ENCODE measurements around the gene NR6A1. TPM values are rescaled to one million over a fixed set of nuclear protein-coding genes. Genes with fewer than 3 reads are reported as not detected.

Gene NR6A1
- total and polyA plus RNA-seq, 4 experiments from 2014 or later: 0.06 TPM; not detected in 3

GRCh38 chr9:124518116-124518515 is 253.0 kb downstream of the NR6A1 start:
- DNase-seq: no peak
- Histone ChIP-seq H3K4me3 (ENCODE audit: low read length in 2 of 2) (no peak overlapping the region), H3K27me3 (ENCODE audit: insufficient read depth, low read length) (no peaks in the 10 kb centered on the region), H3K9me3 (ENCODE audit: control insufficient read depth in 1 of 2, low read length in 2 of 2) (no peaks in the 10 kb centered on the region), H3K4me1 (ENCODE audit: insufficient read depth, low read length) (no peaks in the 10 kb centered on the region), H3K36me3 (ENCODE audit: insufficient read depth, low read length) (no peaks in the 10 kb centered on the region), H3K27ac (ENCODE audit: low read depth, low read length) (no peak overlapping the region)
- no peak overlapping the region for H3K4me3 Mint-ChIP-seq
- ChIA-PET POLR2A (ENCODE audit: partially characterized antibody) (no interaction called here), CTCF (ENCODE audit: partially characterized antibody) (no interaction called here)
- H3K9me3 Mint-ChIP-seq: no peaks in the 10 kb centered on the region
- no peaks in the 10 kb centered on the region for H3K36me3 Mint-ChIP-seq
- H3K27me3 Mint-ChIP-seq: peaks cover 11 to 16% of the 10 kb centered on the region in 2 donors
- intact Hi-C loops (cut with micrococcal nuclease): no loop called here
- no peak overlapping the region for H3K27ac Mint-ChIP-seq
- no peaks in the 10 kb centered on the region for H3K4me1 Mint-ChIP-seq

- Mint-ChIP-seq H3K27me3 (peaks cover 12 to 18% of the 10 kb centered on the region in 2 donors), H3K9me3 (no peaks in the 10 kb centered on the region), H3K4me1 (no peaks in the 10 kb centered on the region), H3K36me3 (no peaks in the 10 kb centered on the region), H3K4me3 (no peak overlapping the region), H3K27ac (no peak overlapping the region)
- Histone ChIP-seq H3K36me3 (ENCODE audit: insufficient read depth, low read length) (no peaks in the 10 kb centered on the region), H3K9me3 (ENCODE audit: control insufficient read depth in 1 of 2, low read length in 2 of 2) (no peaks in the 10 kb centered on the region), H3K27ac (ENCODE audit: low read depth, low read length) (no peak overlapping the region), H3K27me3 (ENCODE audit: insufficient read depth, low read length) (no peaks in the 10 kb centered on the region), H3K4me1 (ENCODE audit: insufficient read depth, low read length) (no peaks in the 10 kb centered on the region), H3K4me3 (ENCODE audit: low read length in 2 of 2) (no peak overlapping the region)
- no peak for DNase-seq
- intact Hi-C loops (cut with micrococcal nuclease): no loop called here
- CTCF ChIA-PET (ENCODE audit: partially characterized antibody): no interaction called here
- POLR2A ChIA-PET (ENCODE audit: partially characterized antibody): no interaction called here
Observed at GRCh38 chr9:124517600-124517999, 253.5 kb downstream of the NR6A1 start.

GRCh38 chr9:124514874-124515273 is 256.2 kb downstream of the NR6A1 start:
- H3K27ac ChIP-seq (ENCODE audit: low read depth, low read length): no peak overlapping the region
- DNase-seq: no peak
- intact Hi-C loops (cut with micrococcal nuclease): no loop called here
- no peaks in the 10 kb centered on the region for H3K4me1 ChIP-seq (ENCODE audit: insufficient read depth, low read length)
- H3K36me3 Mint-ChIP-seq: no peaks in the 10 kb centered on the region
- H3K9me3 ChIP-seq (ENCODE audit: control insufficient read depth in 1 of 2, low read length in 2 of 2): no peaks in the 10 kb centered on the region
- no peaks in the 10 kb centered on the region for H3K9me3 Mint-ChIP-seq
- ChIA-PET CTCF (ENCODE audit: partially characterized antibody) (interaction anchor here (1.2 kb wide), 1 partner anchor 18 kb away, joined by 3 read pairs; no protein-coding TSS in a partner anchor), POLR2A (ENCODE audit: partially characterized antibody) (no interaction called here)
- H3K27me3 Mint-ChIP-seq: peaks cover 7 to 15% of the 10 kb centered on the region in 2 donors
- no peak overlapping the region for H3K4me3 Mint-ChIP-seq
- H3K4me3 ChIP-seq (ENCODE audit: low read length in 2 of 2): no peak overlapping the region
- peaks cover 0 to 2% (median 0%) of the 10 kb centered on the region in 4 donors for H3K4me1 Mint-ChIP-seq
- no peaks in the 10 kb centered on the region for H3K27me3 ChIP-seq (ENCODE audit: insufficient read depth, low read length)
- H3K36me3 ChIP-seq (ENCODE audit: insufficient read depth, low read length): no peaks in the 10 kb centered on the region
- no peak overlapping the region for H3K27ac Mint-ChIP-seq

GRCh38 chr9:124514125-124514524 is 257.0 kb downstream of the NR6A1 start:
- H3K27me3 ChIP-seq (ENCODE audit: insufficient read depth, low read length): no peaks in the 10 kb centered on the region
- H3K4me1 ChIP-seq (ENCODE audit: insufficient read depth, low read length): no peaks in the 10 kb centered on the region
- intact Hi-C loops (cut with micrococcal nuclease): no loop called here
- Mint-ChIP-seq H3K27me3 (peaks cover 5 to 15% of the 10 kb centered on the region in 2 donors), H3K27ac (no peak overlapping the region), H3K9me3 (no peaks in the 10 kb centered on the region), H3K4me3 (no peak overlapping the region), H3K4me1 (peaks cover 0 to 2% (median 0%) of the 10 kb centered on the region in 4 donors), H3K36me3 (no peaks in the 10 kb centered on the region)
- H3K36me3 ChIP-seq (ENCODE audit: insufficient read depth, low read length): no peaks in the 10 kb centered on the region
- no peak for DNase-seq
- POLR2A ChIA-PET (ENCODE audit: partially characterized antibody): no interaction called here
- no peak overlapping the region for H3K4me3 ChIP-seq (ENCODE audit: low read length in 2 of 2)
- CTCF ChIA-PET (ENCODE audit: partially characterized antibody): interaction anchor here (1.2 kb wide), 1 partner anchor 18 kb away, joined by 3 read pairs; no protein-coding TSS in a partner anchor
- no peak overlapping the region for H3K27ac ChIP-seq (ENCODE audit: low read depth, low read length)
- H3K9me3 ChIP-seq (ENCODE audit: control insufficient read depth in 1 of 2, low read length in 2 of 2): no peaks in the 10 kb centered on the region

- intact Hi-C loops (cut with micrococcal nuclease): no loop called here
- Mint-ChIP-seq H3K27me3 (peaks cover 5 to 14% of the 10 kb centered on the region in 2 donors), H3K4me1 (peaks cover 0 to 2% (median 0%) of the 10 kb centered on the region in 4 donors), H3K4me3 (no peak overlapping the region), H3K36me3 (no peaks in the 10 kb centered on the region), H3K27ac (no peak overlapping the region), H3K9me3 (no peaks in the 10 kb centered on the region)
- no peaks in the 10 kb centered on the region for H3K36me3 ChIP-seq (ENCODE audit: insufficient read depth, low read length)
- no peaks in the 10 kb centered on the region for H3K9me3 ChIP-seq (ENCODE audit: control insufficient read depth in 1 of 2, low read length in 2 of 2)
- H3K27me3 ChIP-seq (ENCODE audit: insufficient read depth, low read length): no peaks in the 10 kb centered on the region
- H3K27ac ChIP-seq (ENCODE audit: low read depth, low read length): no peak overlapping the region
- DNase-seq: no peak
- ChIA-PET POLR2A (ENCODE audit: partially characterized antibody) (no interaction called here), CTCF (ENCODE audit: partially characterized antibody) (no interaction called here)
- H3K4me1 ChIP-seq (ENCODE audit: insufficient read depth, low read length): no peaks in the 10 kb centered on the region
- H3K4me3 ChIP-seq (ENCODE audit: low read length in 2 of 2): no peak overlapping the region
Observed at GRCh38 chr9:124513376-124513994, 257.6 kb downstream of the NR6A1 start.

- intact Hi-C loops (cut with micrococcal nuclease): no loop called here
- ChIA-PET CTCF (ENCODE audit: partially characterized antibody) (no interaction called here), POLR2A (ENCODE audit: partially characterized antibody) (no interaction called here)
- Mint-ChIP-seq H3K4me1 (peaks cover 0 to 2% (median 0%) of the 10 kb centered on the region in 4 donors), H3K27ac (peak overlapping the region in 1 of 7 donors; percentile 53), H3K9me3 (no peaks in the 10 kb centered on the region), H3K36me3 (no peaks in the 10 kb centered on the region), H3K27me3 (peaks cover 5 to 12% of the 10 kb centered on the region in 2 donors), H3K4me3 (no peak overlapping the region)
- DNase-seq: no peak
- no peaks in the 10 kb centered on the region for H3K9me3 ChIP-seq (ENCODE audit: control insufficient read depth in 1 of 2, low read length in 2 of 2)
- no peaks in the 10 kb centered on the region for H3K36me3 ChIP-seq (ENCODE audit: insufficient read depth, low read length)
- H3K4me3 ChIP-seq (ENCODE audit: low read length in 2 of 2): no peak overlapping the region
- H3K27me3 ChIP-seq (ENCODE audit: insufficient read depth, low read length): no peaks in the 10 kb centered on the region
- H3K27ac ChIP-seq (ENCODE audit: low read depth, low read length): no peak overlapping the region
- H3K4me1 ChIP-seq (ENCODE audit: insufficient read depth, low read length): no peaks in the 10 kb centered on the region
Observed at GRCh38 chr9:124512806-124513204, 258.3 kb downstream of the NR6A1 start.

- Histone ChIP-seq H3K4me3 (ENCODE audit: low read length in 2 of 2) (no peak overlapping the region), H3K27ac (ENCODE audit: low read depth, low read length) (no peak overlapping the region), H3K4me1 (ENCODE audit: insufficient read depth, low read length) (no peaks in the 10 kb centered on the region), H3K36me3 (ENCODE audit: insufficient read depth, low read length) (no peaks in the 10 kb centered on the region), H3K27me3 (ENCODE audit: insufficient read depth, low read length) (no peaks in the 10 kb centered on the region), H3K9me3 (ENCODE audit: control insufficient read depth in 1 of 2, low read length in 2 of 2) (no peaks in the 10 kb centered on the region)
- Mint-ChIP-seq H3K9me3 (no peaks in the 10 kb centered on the region), H3K4me1 (peaks cover 0 to 2% (median 0%) of the 10 kb centered on the region in 4 donors), H3K27ac (peak overlapping the region in 1 of 7 donors; percentile 53), H3K4me3 (no peak overlapping the region), H3K36me3 (no peaks in the 10 kb centered on the region), H3K27me3 (peaks cover 5 to 12% of the 10 kb centered on the region in 2 donors)
- ChIA-PET POLR2A (ENCODE audit: partially characterized antibody) (no interaction called here), CTCF (ENCODE audit: partially characterized antibody) (no interaction called here)
- intact Hi-C loops (cut with micrococcal nuclease): no loop called here
- DNase-seq: no peak
Observed at GRCh38 chr9:124511891-124512805, 259.0 kb downstream of the NR6A1 start.
